Lower lobe of right lung (tissue), 2 donors: ENCODE measurements around the gene NLRP14. TPM values are rescaled to one million over a fixed set of nuclear protein-coding genes. Genes with fewer than 3 reads are reported as not detected.

Source experiments
- ATAC-seq, 2 donors: fragments of 200-7000 bp; cut with Tn5 transposase; one replicate each; pipeline ENCODE4 v1.9.1; 2020 to 2022; ENCODE audit warnings: mild to moderate bottlenecking in 2 of 2, moderate library complexity in 2 of 2
- DNase-seq: peaks from one replicate; pipeline ENCODE4 v3.0.0-alpha.2; 2020
- H3K27ac ChIP-seq: fragments of 200-600 bp; one replicate; pipeline ENCODE4 v1.8.0; 2022
- H3K27me3 ChIP-seq: fragments of 200-600 bp; one replicate; pipeline ENCODE4 v1.8.0; 2022; ENCODE audit warnings: low read depth
- H3K36me3 ChIP-seq: fragments of 200-600 bp; one replicate; pipeline ENCODE4 v1.8.0; 2022; ENCODE audit warnings: mild to moderate bottlenecking
- H3K4me1 ChIP-seq: fragments of 200-600 bp; one replicate; pipeline ENCODE4 v1.8.0; 2022
- H3K4me3 ChIP-seq: fragments of 200-600 bp; one replicate; pipeline ENCODE4 v1.8.0; 2022; ENCODE audit warnings: mild to moderate bottlenecking
- H3K9me3 ChIP-seq: fragments of 200-600 bp; one replicate; pipeline ENCODE4 v1.8.0; 2022
- CTCF ChIP-seq: fragments of 200-600 bp; IDR thresholded peaks from one replicate; pipeline ENCODE4 v1.8.0; 2022; ENCODE audit warnings: antibody characterized with exemption, mild to moderate bottlenecking
- intact Hi-C: fragments of 100-400 bp; cut with DNase I; formaldehyde crosslinking; loops from one replicate; pipeline ENCODE4 v1.11.0; 2022
- total RNA-seq: library from RNA; stranded (reverse); fragmentation: NEBNext Ultra II Directional; extraction: Animal tissue kit (Norgen Biotek cat#: 25700); gene quantifications from one replicate; pipeline ENCODE4 v1.2.1, GENCODE V29; 2021
- donor health status: DM: no; HTN: yes; CAD: no; lungs with severe emphysema.

Gene NLRP14
- total RNA-seq, 1 donor from 2014 or later, result not detected

- no peak for TF ChIP-seq CTCF
- Histone ChIP-seq H3K27ac (no peak overlapping the region), H3K36me3 (no peaks in the 10 kb centered on the region), H3K4me3 (no peak overlapping the region), H3K4me1 (peaks cover 9% of the 10 kb centered on the region), H3K9me3 (no peaks in the 10 kb centered on the region), H3K27me3 (no peaks in the 10 kb centered on the region)
- DNase-seq (no peak), ATAC-seq (no peak)
- intact Hi-C loops, result no loop called here
Measured at GRCh38 chr11:7016011-7016410, 4.3 kb upstream of the NLRP14 start.

GRCh38 chr11:7019500-7020182, 638 bp upstream of the NLRP14 start:
- no peaks in the 10 kb centered on the region for H3K9me3 ChIP-seq
- peak overlapping the region; percentile 77 for H3K27ac ChIP-seq
- H3K27me3 ChIP-seq, result no peaks in the 10 kb centered on the region
- ATAC-seq, result peak; percentile 53 to 61
- no peaks in the 10 kb centered on the region for H3K36me3 ChIP-seq
- TF ChIP-seq CTCF, result no peak
- intact Hi-C loops, result no loop called here
- peak; percentile 51 for DNase-seq
- peaks cover 12% of the 10 kb centered on the region for H3K4me1 ChIP-seq
- H3K4me3 ChIP-seq, result peak overlapping the region; percentile 69

GRCh38 chr11:7021318-7021717, 1.0 kb downstream of the NLRP14 start:
- Histone ChIP-seq H3K27ac (no peak overlapping the region), H3K27me3 (no peaks in the 10 kb centered on the region), H3K4me1 (peaks cover 12% of the 10 kb centered on the region), H3K9me3 (no peaks in the 10 kb centered on the region), H3K4me3 (no peak overlapping the region), H3K36me3 (no peaks in the 10 kb centered on the region)
- DNase-seq (no peak), ATAC-seq (no peak)
- TF ChIP-seq CTCF, result no peak
- intact Hi-C loops, result no loop called here

GRCh38 chr11:7028141-7028540, 7.9 kb downstream of the NLRP14 start:
- Histone ChIP-seq H3K27me3 (no peaks in the 10 kb centered on the region), H3K4me1 (no peaks in the 10 kb centered on the region), H3K4me3 (no peak overlapping the region), H3K36me3 (no peaks in the 10 kb centered on the region), H3K9me3 (no peaks in the 10 kb centered on the region), H3K27ac (no peak overlapping the region)
- intact Hi-C loops, result no loop called here
- no peak for DNase-seq
- TF ChIP-seq CTCF, result no peak
- no peak for ATAC-seq

- no peak for TF ChIP-seq CTCF
- no peak overlapping the region for H3K4me3 ChIP-seq
- DNase-seq, result no peak
- no peaks in the 10 kb centered on the region for H3K27me3 ChIP-seq
- no peaks in the 10 kb centered on the region for H3K4me1 ChIP-seq
- no peaks in the 10 kb centered on the region for H3K9me3 ChIP-seq
- no peak overlapping the region for H3K27ac ChIP-seq
- no peaks in the 10 kb centered on the region for H3K36me3 ChIP-seq
- no peak for ATAC-seq
- intact Hi-C loops, result no loop called here
Measured at GRCh38 chr11:7030836-7031235, 10.6 kb downstream of the NLRP14 start.
